Psoas muscle (tissue), 8 donors: ENCODE measurements around the gene CETN3. TPM values are rescaled to one million over a fixed set of nuclear protein-coding genes. Genes with fewer than 3 reads are reported as not detected.

Source experiments
- ATAC-seq, 4 donors: fragments of 200-7000 bp; cut with Tn5 transposase; one replicate each; pipeline ENCODE4 v1.9.1; 2020; ENCODE audit warnings: moderate library complexity in 3 of 4, mild to moderate bottlenecking in 2 of 4
- DNase-seq, 2 donors: peaks; one replicate each; pipeline ENCODE4 v3.0.0-alpha.2; 2020
- H3K27ac ChIP-seq: fragments of 200-600 bp; one replicate; pipeline ENCODE4 v1.8.0; 2022
- H3K27me3 ChIP-seq, 3 donors: fragments of 200-600 bp in 1 of 3; one replicate each; pipeline versions ENCODE4 v1.6.1 to v1.8.0; 2013 to 2022; ENCODE audit warnings: low read length in 2 of 3, mild to moderate bottlenecking in 2 of 3, moderate library complexity in 1 of 3; ENCODE audit not compliant: insufficient read depth in 3 of 3
- H3K36me3 ChIP-seq, 2 donors: fragments of 200-600 bp in 1 of 2; one replicate each; pipeline versions ENCODE4 v1.6.1 to v1.8.0; 2013 to 2022; ENCODE audit warnings: low read depth in 1 of 2, mild to moderate bottlenecking in 1 of 2, moderate library complexity in 1 of 2; ENCODE audit not compliant: insufficient read depth in 1 of 2
- H3K4me1 ChIP-seq: fragments of 200-600 bp; one replicate; pipeline ENCODE4 v1.8.0; 2022
- H3K4me3 ChIP-seq: fragments of 200-600 bp; one replicate; pipeline ENCODE4 v1.8.0; 2022; ENCODE audit warnings: mild to moderate bottlenecking
- H3K9me3 ChIP-seq: fragments of 200-600 bp; one replicate; pipeline ENCODE4 v1.8.0; 2022
- CTCF ChIP-seq: fragments of 200-600 bp; IDR thresholded peaks from one replicate; pipeline ENCODE4 v1.8.0; 2022; ENCODE audit warnings: antibody characterized with exemption
- WGBS, 3 donors: extraction: QIAGEN DNeasy Blood & Tissue Kit; methylation state at CpG; one replicate each; pipeline versions ENCODE4 v1.1.6 to v1.1.7; 2013; 5-methylcytosine and 5-hydroxymethylcytosine counted together
- intact Hi-C, 2 donors: fragments of 100-400 bp; cut with DNase I; formaldehyde crosslinking; loops; one replicate each; pipeline versions ENCODE4 v1.11.0 to v1.14.2; 2022
- polyA plus RNA-seq, 3 donors: library from polyadenylated mRNA; stranded (reverse); fragments of 200-250 nt; gene quantifications; one replicate each; pipeline ENCODE4 v1.2.3, GENCODE V29; 2013
- total RNA-seq, 4 donors: library from RNA; stranded (reverse); fragmentation: NEBNext Ultra II Directional in 2 of 4; extraction: Animal tissue kit (Norgen Biotek cat#: 25700) in 2 of 4; gene quantifications; one replicate each; pipeline versions ENCODE4 v1.2.1 to v1.2.4, GENCODE V29; 2021 to 2023
- donor health status: healthy with polysubstance abuse.
- donor health status: DM: no; HTN: no; CAD: no; lungs with moderate emphysema.
- donor health status: Bipolar disorder and iron deficiency.
- donor health status: healthy.
- donor health status: DM: yes; HTN: yes; CAD: no.
- donor health status: DM: no; HTN: no; CAD: no.
- donor health status: DM: no; HTN: no; CAD: no.
- donor health status: DM: yes; HTN: yes; CAD: no.

Gene CETN3
- total and polyA plus RNA-seq, 7 donors = 6.2 to 11.2 (median 10.7) TPM

GRCh38 chr5:90390326-90390725 is 19.2 kb downstream of the CETN3 start:
- intact Hi-C loops = no loop called here
- Histone ChIP-seq H3K4me1 (no peaks in the 10 kb centered on the region), H3K4me3 (no peak overlapping the region), H3K27me3 (no peaks in the 10 kb centered on the region), H3K27ac (no peak overlapping the region), H3K9me3 (no peaks in the 10 kb centered on the region), H3K36me3 (no peaks in the 10 kb centered on the region)
- TF ChIP-seq CTCF = no peak
- ATAC-seq = no peak
- WGBS, 3 donors = 88 to 91% (median 89%) methylated on average over 2 of the region's 2 CpGs
- DNase-seq = no peak

- H3K4me3 ChIP-seq = no peak overlapping the region
- DNase-seq (no peak), ATAC-seq (no peak)
- H3K27me3 ChIP-seq = no peaks in the 10 kb centered on the region
- intact Hi-C loops = no loop called here
- no peak overlapping the region for H3K27ac ChIP-seq
- H3K9me3 ChIP-seq = no peaks in the 10 kb centered on the region
- no peaks in the 10 kb centered on the region for H3K4me1 ChIP-seq
- no peak for TF ChIP-seq CTCF
- 65 to 70% (median 69%) methylated on average over 3 of the region's 3 CpGs for WGBS, 3 donors
- no peaks in the 10 kb centered on the region for H3K36me3 ChIP-seq
Measured at GRCh38 chr5:90387508-90387907, 22.0 kb downstream of the CETN3 start.

- 93 to 100% (median 95%) methylated on average over 1 of the region's 1 CpG for WGBS, 3 donors
- Histone ChIP-seq H3K36me3 (no peaks in the 10 kb centered on the region), H3K4me1 (no peaks in the 10 kb centered on the region), H3K9me3 (no peaks in the 10 kb centered on the region), H3K27ac (no peak overlapping the region), H3K27me3 (no peaks in the 10 kb centered on the region), H3K4me3 (no peak overlapping the region)
- TF ChIP-seq CTCF = peak; percentile 39
- ATAC-seq (no peak), DNase-seq (no peak)
- intact Hi-C loops = no loop called here
Measured at GRCh38 chr5:90386099-90386710, 23.4 kb downstream of the CETN3 start.

- intact Hi-C loops = no loop called here
- whole genome bisulfite sequencing, 3 donors = 88 to 99% (median 98%) methylated on average over 1 of the region's 1 CpG
- Histone ChIP-seq H3K4me3 (no peak overlapping the region), H3K4me1 (no peaks in the 10 kb centered on the region), H3K27ac (no peak overlapping the region), H3K9me3 (no peaks in the 10 kb centered on the region), H3K36me3 (no peaks in the 10 kb centered on the region), H3K27me3 (no peaks in the 10 kb centered on the region)
- DNase-seq (no peak), ATAC-seq (no peak)
- no peak for TF ChIP-seq CTCF
Measured at GRCh38 chr5:90384389-90384788, 25.2 kb downstream of the CETN3 start.

GRCh38 chr5:90383903-90384302 is 25.7 kb downstream of the CETN3 start:
- no peaks in the 10 kb centered on the region for H3K27me3 ChIP-seq
- H3K4me3 ChIP-seq = no peak overlapping the region
- DNase-seq = no peak
- H3K36me3 ChIP-seq = no peaks in the 10 kb centered on the region
- no peak overlapping the region for H3K27ac ChIP-seq
- 90 to 95% (median 93%) methylated on average over 2 of the region's 2 CpGs for WGBS, 3 donors
- no peaks in the 10 kb centered on the region for H3K9me3 ChIP-seq
- ATAC-seq = no peak
- no peak for TF ChIP-seq CTCF
- intact Hi-C loops = no loop called here
- no peaks in the 10 kb centered on the region for H3K4me1 ChIP-seq
